HepG2 (cell line): ENCODE measurements around the gene STARD10. TPM values are rescaled to one million over a fixed set of nuclear protein-coding genes. Genes with fewer than 3 reads are reported as not detected.

Experiments
- AGO1 ChIP-seq: fragments of 200-400 bp; formaldehyde crosslinking; IDR thresholded peaks from 2 replicates; pipeline ENCODE4 v1.6.1; 2017; ENCODE audit warnings: mild to moderate bottlenecking, low read depth, low read length, moderate library complexity; ENCODE audit not compliant: poor library complexity, severe bottlenecking
- ARID2 ChIP-seq: sonication (generic); formaldehyde crosslinking; IDR thresholded peaks from 2 replicates; pipeline ENCODE4 v1.8.1; 2022; ENCODE audit warnings: mild to moderate bottlenecking, missing genetic modification reagents, borderline replicate concordance
- ATF4 ChIP-seq, 2 experiments: fragments of 450-650 bp in 1 of 2; sonication (generic) in 1 of 2; formaldehyde crosslinking; IDR thresholded peaks; 2 replicates each; pipeline versions ENCODE4 v1.5.0 to v1.8.0; 2020 to 2022; ENCODE audit warnings: mild to moderate bottlenecking in 1 of 2, missing genetic modification reagents in 1 of 2
- HDAC2 ChIP-seq: sonication (generic); formaldehyde crosslinking; IDR thresholded peaks from 2 replicates; pipeline ENCODE4 v1.4.0; 2020; ENCODE audit warnings: missing genetic modification reagents
- HINFP ChIP-seq: sonication (generic); formaldehyde crosslinking; IDR thresholded peaks from 2 replicates; pipeline ENCODE4 v1.4.0; 2020; ENCODE audit warnings: low read depth, mild to moderate bottlenecking, missing genetic modification reagents
- HMGXB3 ChIP-seq: sonication (generic); formaldehyde crosslinking; IDR thresholded peaks from 2 replicates; pipeline ENCODE4 v1.4.0; 2020; ENCODE audit warnings: missing genetic modification reagents, borderline replicate concordance
- KAT2B ChIP-seq: fragments of 150-350 bp; IDR thresholded peaks from 2 replicates; pipeline ENCODE4 v1.6.1; 2014; ENCODE audit warnings: low read depth, low read length, borderline replicate concordance
- MXD1 ChIP-seq: sonication (generic); formaldehyde crosslinking; IDR thresholded peaks from 2 replicates; pipeline ENCODE4 v1.4.0; 2020; ENCODE audit warnings: mild to moderate bottlenecking, missing genetic modification reagents
- RXRA ChIP-seq: sonication (generic); formaldehyde crosslinking; IDR thresholded peaks from 2 replicates; pipeline ENCODE4 v1.5.1; 2020; ENCODE audit warnings: missing genetic modification reagents
- THAP11 ChIP-seq: IDR thresholded peaks from 2 replicates; pipeline ENCODE4 v1.6.1; 2016; ENCODE audit warnings: missing biosample characterization, missing genetic modification reagents
- ZHX1 ChIP-seq: sonication (generic); formaldehyde crosslinking; IDR thresholded peaks from 2 replicates; pipeline ENCODE4 v1.8.1; 2022; ENCODE audit warnings: low read depth, mild to moderate bottlenecking, missing genetic modification reagents
- ZNF451 ChIP-seq: sonication (generic); formaldehyde crosslinking; IDR thresholded peaks from 2 replicates; pipeline ENCODE4 v1.5.0; 2020; ENCODE audit warnings: mild to moderate bottlenecking, missing genetic modification reagents
- ZNF557 ChIP-seq: sonication (generic); formaldehyde crosslinking; IDR thresholded peaks from 2 replicates; pipeline ENCODE4 v1.4.0; 2020; ENCODE audit warnings: missing genetic modification reagents
- ZNF747 ChIP-seq: sonication (generic); formaldehyde crosslinking; IDR thresholded peaks from 2 replicates; pipeline ENCODE4 v1.8.1; 2023; ENCODE audit warnings: missing genetic modification reagents, mild to moderate bottlenecking, borderline replicate concordance
- polyA plus RNA-seq, 8 experiments: library from polyadenylated mRNA; depleted of rRNA in 3 of 8; stranded (reverse) in 7 of 8; unstranded in 1 of 8; fragments of >200 nt; fragmentation: Illumina TruSeq in 4 of 8; extraction: Trizol in 4 of 8; gene quantifications; 2 replicates each; pipeline versions ENCODE4 v1.2.1 to v1.2.3, GENCODE V29; 2011 to 2016; ENCODE audit warnings: low read depth in 4 of 8, missing spikeins in 1 of 8, mixed read lengths in 1 of 8; ENCODE audit not compliant: insufficient read depth in 1 of 8
- total RNA-seq, 5 experiments: library from RNA; depleted of rRNA; stranded (reverse); fragments of >200 nt; fragmentation: Illumina TruSeq; extraction: Trizol; gene quantifications; 2 replicates each; pipeline ENCODE4 v1.2.3, GENCODE V29; 2016; ENCODE audit warnings: low read depth in 1 of 5

STARD10 gene
- total and polyA plus RNA-seq, 2 of the 13 experiments (the other 11 are each of a cell fraction or from before 2014, with no cell fraction given), result 260 to 341 TPM

- TF ChIP-seq ATF4 (CRISPR knock-in tag; IDR thresholded peaks at IDR 0.05), result no peak
- TF ChIP-seq HMGXB3, result no peak
- TF ChIP-seq ARID2 (CRISPR knock-in tag), result no peak
- TF ChIP-seq ZNF747 (CRISPR knock-in tag), result no peak
- TF ChIP-seq ZNF557 (CRISPR knock-in tag), result no peak
- 0 out of 2 replicates have a peak, but pooled peaks have one; percentile 40 for TF ChIP-seq THAP11 (CRISPR knock-in tag)
- no peak for TF ChIP-seq KAT2B
- peak; percentile 97 for TF ChIP-seq AGO1
- no peak for TF ChIP-seq HINFP (CRISPR knock-in tag)
- TF ChIP-seq MXD1 (CRISPR knock-in tag), result 0 out of 2 replicates have a peak, but pooled peaks have one; percentile 4
- no peak for TF ChIP-seq ZHX1 (CRISPR knock-in tag)
- TF ChIP-seq ZNF451, result no peak
- TF ChIP-seq HDAC2 (CRISPR knock-in tag), result no peak
- no peak for TF ChIP-seq RXRA
Observed at GRCh38 chr11:72821920-72822799, 28.3 kb upstream of the STARD10 start (continued).
